ENCODE results near the gene TRAK1. TPM values are rescaled to one million over a fixed set of nuclear protein-coding genes. Genes with fewer than 3 reads are reported as not detected.
A peak's percentile ranks its signal among the peaks of the same experiment; 100 is the strongest.

TRAK1 gene
- polyA plus RNA-seq, 3 donors, result 6.6 to 40.8 (median 7.0) TPM

GRCh38 chr3:42127226-42127625, 36.1 kb downstream of the TRAK1 start:
- Histone ChIP-seq H3K36me3 (replicated peaks in 1 of 2; ENCODE audit: control insufficient read depth in 1 of 2, insufficient read depth in 2 of 2, low read length in 2 of 2) (peaks cover 38 to 62% of the 10 kb centered on the region in 2 donors), H3K79me2 (ENCODE audit: insufficient read depth, low read length) (peaks cover 30% of the 10 kb centered on the region), H3K9ac (ENCODE audit: insufficient read depth, low read length, poor library complexity, severe bottlenecking) (no peak overlapping the region), H3K4me2 (replicated peaks; ENCODE audit: extremely low read depth, low read length, poor library complexity, severe bottlenecking) (no peak overlapping the region), H3K4me3 (replicated peaks in 1 of 3; ENCODE audit: low read depth in 2 of 3, low read length in 3 of 3) (no peak overlapping the region), H3K27me3 (ENCODE audit: control insufficient read depth in 2 of 2, insufficient read depth in 2 of 2, low read length in 2 of 2) (no peaks in the 10 kb centered on the region), H2AFZ (ENCODE audit: insufficient read depth, low read depth, low read length, poor library complexity, severe bottlenecking) (no peak overlapping the region), H4K20me1 (ENCODE audit: insufficient read depth, low read length) (peaks cover 59% of the 10 kb centered on the region), H3K9me3 (replicated peaks in 1 of 2; ENCODE audit: control insufficient read depth in 1 of 2, insufficient read depth in 1 of 2, low read length in 2 of 2) (no peaks in the 10 kb centered on the region), H3K4me1 (ENCODE audit: control insufficient read depth in 1 of 2, insufficient read depth in 2 of 2, low read length in 2 of 2) (no peaks in the 10 kb centered on the region), H3K27ac (ENCODE audit: low read depth in 1 of 2, low read length in 2 of 2) (no peak overlapping the region)
- DNase-seq, result no peak
- Mint-ChIP-seq H3K4me1 (peaks cover 4% of the 10 kb centered on the region), H3K9me3 (no peaks in the 10 kb centered on the region), H3K36me3 (peaks cover 48 to 53% of the 10 kb centered on the region in 2 donors), H3K27ac (no peak overlapping the region), H3K4me3 (no peak overlapping the region), H3K27me3 (ENCODE audit: low read depth in 3 of 3) (peaks cover 0 to 2% (median 2%) of the 10 kb centered on the region in 3 donors)
- intact Hi-C loops (cut with micrococcal nuclease), result no loop called here
- WGBS (ENCODE audit: insufficient coverage), result no CpG with 5 or more reads among the region's 3 CpGs
- no peak for TF ChIP-seq CTCF (IDR thresholded peaks at IDR 0.05)

- Mint-ChIP-seq H3K27me3 (ENCODE audit: low read depth in 3 of 3) (peaks cover 0 to 2% (median 0%) of the 10 kb centered on the region in 3 donors), H3K9me3 (no peaks in the 10 kb centered on the region), H3K4me1 (no peaks in the 10 kb centered on the region), H3K36me3 (peaks cover 53 to 59% of the 10 kb centered on the region in 2 donors), H3K27ac (peak overlapping the region in 1 of 7 donors; percentile 25), H3K4me3 (no peak overlapping the region)
- DNase-seq, result no peak
- H3K4me2 ChIP-seq (replicated peaks; ENCODE audit: extremely low read depth, low read length, poor library complexity, severe bottlenecking), result no peak overlapping the region
- intact Hi-C loops (cut with micrococcal nuclease), result no loop called here
- H3K4me3 ChIP-seq (replicated peaks in 1 of 3; ENCODE audit: low read depth in 2 of 3, low read length in 3 of 3), result no peak overlapping the region
- H2AFZ ChIP-seq (ENCODE audit: insufficient read depth, low read depth, low read length, poor library complexity, severe bottlenecking), result no peak overlapping the region
- H3K9ac ChIP-seq (ENCODE audit: insufficient read depth, low read length, poor library complexity, severe bottlenecking), result no peak overlapping the region
- H3K36me3 ChIP-seq (replicated peaks in 1 of 2; ENCODE audit: control insufficient read depth in 1 of 2, insufficient read depth in 2 of 2, low read length in 2 of 2), result peaks cover 38 to 68% of the 10 kb centered on the region in 2 donors
- no peaks in the 10 kb centered on the region for H3K4me1 ChIP-seq (ENCODE audit: control insufficient read depth in 1 of 2, insufficient read depth in 2 of 2, low read length in 2 of 2)
- H3K79me2 ChIP-seq (ENCODE audit: insufficient read depth, low read length), result peaks cover 25% of the 10 kb centered on the region
- no peaks in the 10 kb centered on the region for H3K9me3 ChIP-seq (replicated peaks in 1 of 2; ENCODE audit: control insufficient read depth in 1 of 2, insufficient read depth in 1 of 2, low read length in 2 of 2)
- H3K27me3 ChIP-seq (ENCODE audit: control insufficient read depth in 2 of 2, insufficient read depth in 2 of 2, low read length in 2 of 2), result no peaks in the 10 kb centered on the region
- H3K27ac ChIP-seq (ENCODE audit: low read depth in 1 of 2, low read length in 2 of 2), result no peak overlapping the region
- H4K20me1 ChIP-seq (ENCODE audit: insufficient read depth, low read length), result peaks cover 59% of the 10 kb centered on the region
- no peak for TF ChIP-seq CTCF (IDR thresholded peaks at IDR 0.05)
- WGBS (ENCODE audit: insufficient coverage), result no CpG with 5 or more reads among the region's 1 CpG
These were observed 37.4 kb downstream of the TRAK1 start for GRCh38 chr3:42128526-42128925.

Data from CD14-positive monocyte (primary cell).